H9 (cell line): ENCODE measurements around the gene PRSS57. TPM values are rescaled to one million over a fixed set of nuclear protein-coding genes. Genes with fewer than 3 reads are reported as not detected.

ENCODE experiments used
- DNase-seq: peaks from one replicate; pipeline ENCODE4 v3.0.0-alpha.2; 2017
- H2AFZ ChIP-seq: one replicate; pipeline ENCODE4 v1.6.1; 2013; ENCODE audit warnings: mild to moderate bottlenecking, low read length, control low read depth, moderate library complexity
- H2AK5ac ChIP-seq: 2 replicates; pipeline ENCODE4 v1.6.1; 2013; ENCODE audit warnings: low read length, control low read depth, mixed read lengths; ENCODE audit not compliant: insufficient read length
- H2BK120ac ChIP-seq: one replicate; pipeline ENCODE4 v1.6.1; 2013; ENCODE audit warnings: low read depth, mild to moderate bottlenecking, low read length, control low read depth, inconsistent platforms; ENCODE audit not compliant: poor library complexity, severe bottlenecking
- H2BK12ac ChIP-seq: 2 replicates; pipeline ENCODE4 v1.6.1; 2013; ENCODE audit warnings: low read length, control low read depth, mixed read lengths, low read depth; ENCODE audit not compliant: insufficient read length
- H2BK15ac ChIP-seq: 2 replicates; pipeline ENCODE4 v1.6.1; 2013; ENCODE audit warnings: low read depth, low read length, control low read depth
- H2BK20ac ChIP-seq: one replicate; pipeline ENCODE4 v1.6.1; 2013; ENCODE audit warnings: low read depth, mild to moderate bottlenecking, low read length, control low read depth, inconsistent platforms; ENCODE audit not compliant: poor library complexity, severe bottlenecking
- H2BK5ac ChIP-seq: 2 replicates; pipeline ENCODE4 v1.6.1; 2013; ENCODE audit warnings: low read length, control low read depth, mixed read lengths; ENCODE audit not compliant: insufficient read length
- H3K14ac ChIP-seq: 2 replicates; pipeline ENCODE4 v1.6.1; 2013; ENCODE audit warnings: low read length, control low read depth; ENCODE audit not compliant: insufficient read depth
- H3K18ac ChIP-seq: 2 replicates; pipeline ENCODE4 v1.6.1; 2013; ENCODE audit warnings: low read depth, mild to moderate bottlenecking, mixed read lengths, low read length, control low read depth; ENCODE audit not compliant: insufficient read length
- H3K23ac ChIP-seq: 2 replicates; pipeline ENCODE4 v1.6.1; 2013; ENCODE audit warnings: low read length, control low read depth, mixed read lengths, low read depth; ENCODE audit not compliant: insufficient read length
- H3K23me2 ChIP-seq: 2 replicates; pipeline ENCODE4 v1.6.1; 2013; ENCODE audit warnings: low read depth, mild to moderate bottlenecking, mixed read lengths, low read length, control low read depth; ENCODE audit not compliant: insufficient read length, poor library complexity, severe bottlenecking
- H3K27ac ChIP-seq: 2 replicates; pipeline ENCODE4 v1.5.1; 2013; ENCODE audit warnings: low read length, control low read depth, mixed read lengths, low read depth; ENCODE audit not compliant: insufficient read length
- H3K27me3 ChIP-seq: 2 replicates; pipeline ENCODE4 v1.6.1; 2013; ENCODE audit warnings: low read length, control low read depth, inconsistent platforms; ENCODE audit not compliant: insufficient read depth
- H3K4ac ChIP-seq: 2 replicates; pipeline ENCODE4 v1.6.1; 2013; ENCODE audit warnings: low read depth, mild to moderate bottlenecking, control low read depth, inconsistent platforms, low read length, moderate library complexity
- H3K4me1 ChIP-seq: 2 replicates; pipeline ENCODE4 v1.6.1; 2013; ENCODE audit warnings: low read length, control low read depth, inconsistent platforms; ENCODE audit not compliant: insufficient read depth
- H3K4me2 ChIP-seq: 2 replicates; pipeline ENCODE4 v1.6.1; 2013; ENCODE audit warnings: low read length, control low read depth, mixed read lengths; ENCODE audit not compliant: insufficient read length, insufficient read depth
- H3K56ac ChIP-seq: 2 replicates; pipeline ENCODE4 v1.6.1; 2013; ENCODE audit warnings: low read depth, mild to moderate bottlenecking, mixed read lengths, low read length, control low read depth; ENCODE audit not compliant: insufficient read length
- H3K79me1 ChIP-seq: 2 replicates; pipeline ENCODE4 v1.6.1; 2013; ENCODE audit warnings: low read depth, mild to moderate bottlenecking, moderate library complexity, low read length, control low read depth, inconsistent platforms; ENCODE audit not compliant: insufficient read depth, poor library complexity, severe bottlenecking
- H3K79me2 ChIP-seq: 2 replicates; pipeline ENCODE4 v1.6.1; 2013; ENCODE audit warnings: low read length, control low read depth, inconsistent platforms; ENCODE audit not compliant: insufficient read depth
- H3K9ac ChIP-seq: 2 replicates; pipeline ENCODE4 v1.6.1; 2013; ENCODE audit warnings: low read length, control low read depth, mixed read lengths; ENCODE audit not compliant: insufficient read length; ENCODE audit errors: extremely low read depth
- H3K9me3 ChIP-seq: one replicate; pipeline ENCODE4 v1.6.1; 2013; ENCODE audit warnings: low read depth, low read length, inconsistent platforms; ENCODE audit not compliant: control insufficient read depth
- H3T11ph ChIP-seq: one replicate; pipeline ENCODE4 v1.6.1; 2013; ENCODE audit warnings: mild to moderate bottlenecking, low read length, control low read depth, inconsistent platforms
- H4K20me1 ChIP-seq: one replicate; pipeline ENCODE4 v1.6.1; 2013; ENCODE audit not compliant: control insufficient read depth, insufficient read length, insufficient read depth
- H4K5ac ChIP-seq: 2 replicates; pipeline ENCODE4 v1.6.1; 2013; ENCODE audit warnings: low read depth, mild to moderate bottlenecking, mixed read lengths, low read length, control low read depth; ENCODE audit not compliant: insufficient read length
- H4K8ac ChIP-seq: replicated peaks from 2 replicates; pipeline ENCODE4 v1.6.1; 2013; ENCODE audit warnings: low read length, control low read depth, mixed read lengths, low read depth; ENCODE audit not compliant: insufficient read length
- H4K91ac ChIP-seq: 2 replicates; pipeline ENCODE4 v1.6.1; 2013; ENCODE audit warnings: low read depth, mild to moderate bottlenecking, moderate library complexity, mixed read lengths, low read length, control low read depth; ENCODE audit not compliant: insufficient read length
- H3K27ac Mint-ChIP-seq, 3 experiments: 2 replicates in 2 of 3; 3 replicates in 1 of 3; pipeline ENCODE4 v1.8.0; 2020 to 2021; ENCODE audit warnings: mixed read lengths in 3 of 3, mild to moderate bottlenecking in 1 of 3, moderate library complexity in 1 of 3
- H3K27me3 Mint-ChIP-seq: 2 replicates; pipeline ENCODE4 v1.8.0; 2021; ENCODE audit warnings: low read depth, mild to moderate bottlenecking, moderate library complexity, mixed read lengths
- H3K36me3 Mint-ChIP-seq, 3 experiments: 2 replicates in 2 of 3; 3 replicates in 1 of 3; pipeline ENCODE4 v1.8.0; 2020 to 2021; ENCODE audit warnings: low read depth in 3 of 3, mixed read lengths in 3 of 3; ENCODE audit not compliant: insufficient read depth in 1 of 3
- H3K4me1 Mint-ChIP-seq, 2 experiments: 2 replicates each; pipeline ENCODE4 v1.8.0; 2020; ENCODE audit warnings: mixed read lengths in 2 of 2
- H3K4me3 Mint-ChIP-seq, 2 experiments: 2 replicates in 1 of 2; 3 replicates in 1 of 2; pipeline ENCODE4 v1.8.0; 2020 to 2021; ENCODE audit warnings: mild to moderate bottlenecking in 2 of 2, mixed read lengths in 2 of 2, moderate library complexity in 1 of 2
- H3K9me3 Mint-ChIP-seq, 2 experiments: 2 replicates in 1 of 2; 3 replicates in 1 of 2; pipeline ENCODE4 v1.8.0; 2020; ENCODE audit warnings: mild to moderate bottlenecking in 2 of 2, mixed read lengths in 2 of 2, moderate library complexity in 1 of 2
- CTCF ChIP-seq: fragments of 200-600 bp; sonication (generic); conservative IDR thresholded peaks from 3 replicates; pipeline ENCODE4 v1.8.0; 2021; ENCODE audit warnings: antibody characterized with exemption, mild to moderate bottlenecking
- WGBS: extraction: QIAGEN DNeasy Blood & Tissue Kit; methylation state at CpG from one replicate; pipeline ENCODE4 v1.1.7; 2013; ENCODE audit warnings: missing lambda C conversion rate, low lambda C conversion rate, mixed read lengths; ENCODE audit not compliant: insufficient read length; ENCODE audit errors: extremely low coverage; 5-methylcytosine and 5-hydroxymethylcytosine counted together
- total RNA-seq: library from RNA; stranded (reverse); gene quantifications from 2 replicates; pipeline ENCODE4 v1.2.1, GENCODE V29; 2021

The PRSS57 gene
- total RNA-seq, 1 experiment from 2014 or later, result not detected

GRCh38 chr19:686589-687297 lies 8.5 kb downstream of the PRSS57 start:
- no peak overlapping the region for H2BK12ac ChIP-seq
- no peak overlapping the region for H4K5ac ChIP-seq
- H2BK15ac ChIP-seq, result no peak overlapping the region
- no peak overlapping the region for H3K18ac ChIP-seq
- H2AFZ ChIP-seq, result no peak overlapping the region
- peaks cover 3% of the 10 kb centered on the region in 2 experiments; a peak in 1 of 4 replicates for H3K4me1 Mint-ChIP-seq
- H3K36me3 Mint-ChIP-seq, result no peaks in the 10 kb centered on the region
- H3K79me1 ChIP-seq, result no peaks in the 10 kb centered on the region
- 0 out of 7 replicates have a peak overlapping the region, but pooled peaks of 1 of the 3 experiments have one; percentile 14 for H3K27ac Mint-ChIP-seq
- no peak overlapping the region for H3K23ac ChIP-seq
- H3K4me3 Mint-ChIP-seq, result no peak overlapping the region
- H3K27me3 ChIP-seq, result no peaks in the 10 kb centered on the region
- no peak overlapping the region for H2BK5ac ChIP-seq
- no peak overlapping the region for H3K56ac ChIP-seq
- no peak overlapping the region for H2BK20ac ChIP-seq
- H3K23me2 ChIP-seq, result no peaks in the 10 kb centered on the region
- H4K91ac ChIP-seq, result no peak overlapping the region
- H3K14ac ChIP-seq, result no peak overlapping the region
- no CpG with 5 or more reads among the region's 17 CpGs for WGBS
- no peaks in the 10 kb centered on the region for H3K79me2 ChIP-seq
- no peak for TF ChIP-seq CTCF
- H3K4me1 ChIP-seq, result no peaks in the 10 kb centered on the region
- no peak overlapping the region for H2AK5ac ChIP-seq
- H3T11ph ChIP-seq, result no peak overlapping the region
- no peak overlapping the region for H3K27ac ChIP-seq
- no peak overlapping the region for H4K8ac ChIP-seq
- H3K9me3 Mint-ChIP-seq, result peaks cover 3 to 5% of the 10 kb centered on the region in 2 experiments; a peak in 2 of 5 replicates
- DNase-seq, result no peak
- H3K9me3 ChIP-seq, result no peaks in the 10 kb centered on the region
- no peak overlapping the region for H3K4ac ChIP-seq
- peaks cover 10% of the 10 kb centered on the region for H3K27me3 Mint-ChIP-seq
- H4K20me1 ChIP-seq, result no peaks in the 10 kb centered on the region
- H2BK120ac ChIP-seq, result no peak overlapping the region
- H3K9ac ChIP-seq, result no peak overlapping the region
- no peak overlapping the region for H3K4me2 ChIP-seq
